Osteocyte (in vitro differentiated cells): ENCODE data around the gene ZNF343. TPM values are rescaled to one million over a fixed set of nuclear protein-coding genes. Genes with fewer than 3 reads are reported as not detected.

Experiments
- DNase-seq: peaks from one replicate; pipeline ENCODE4 v3.0.0; 2021; ENCODE audit warnings: mixed read lengths; ENCODE audit not compliant: unreplicated experiment; ENCODE audit errors: extremely low spot score
- H3K27ac Mint-ChIP-seq: one replicate; pipeline ENCODE4 v1.8.0; 2021; ENCODE audit warnings: mild to moderate bottlenecking, mixed read lengths; ENCODE audit not compliant: unreplicated experiment
- H3K27me3 Mint-ChIP-seq: one replicate; pipeline ENCODE4 v1.8.0; 2021; ENCODE audit warnings: mixed read lengths; ENCODE audit not compliant: unreplicated experiment
- H3K36me3 Mint-ChIP-seq: one replicate; pipeline ENCODE4 v1.8.0; 2021; ENCODE audit warnings: mixed read lengths; ENCODE audit not compliant: unreplicated experiment
- H3K4me1 Mint-ChIP-seq: one replicate; pipeline ENCODE4 v1.8.0; 2021; ENCODE audit warnings: mixed read lengths; ENCODE audit not compliant: unreplicated experiment
- H3K4me3 Mint-ChIP-seq: one replicate; pipeline ENCODE4 v1.8.0; 2021; ENCODE audit warnings: mild to moderate bottlenecking, moderate library complexity, mixed read lengths; ENCODE audit not compliant: unreplicated experiment
- H3K9me3 Mint-ChIP-seq: one replicate; pipeline ENCODE4 v1.8.0; 2021; ENCODE audit warnings: mixed read lengths; ENCODE audit not compliant: unreplicated experiment
- total RNA-seq: library from RNA; stranded (reverse); gene quantifications from 2 replicates; pipeline ENCODE4 v1.2.1, GENCODE V29; 2021
- TF ChIP-seq, protein P1 (sequence below): fragments of 200-600 bp; sonication (generic); IDR thresholded peaks from 2 replicates; pipeline ENCODE4 v1.5.0; 2021; ENCODE audit warnings: antibody characterized with exemption, mild to moderate bottlenecking, moderate library complexity

Gene ZNF343
- total RNA-seq, 1 donor from 2014 or later = 11.4 TPM

DNA sequence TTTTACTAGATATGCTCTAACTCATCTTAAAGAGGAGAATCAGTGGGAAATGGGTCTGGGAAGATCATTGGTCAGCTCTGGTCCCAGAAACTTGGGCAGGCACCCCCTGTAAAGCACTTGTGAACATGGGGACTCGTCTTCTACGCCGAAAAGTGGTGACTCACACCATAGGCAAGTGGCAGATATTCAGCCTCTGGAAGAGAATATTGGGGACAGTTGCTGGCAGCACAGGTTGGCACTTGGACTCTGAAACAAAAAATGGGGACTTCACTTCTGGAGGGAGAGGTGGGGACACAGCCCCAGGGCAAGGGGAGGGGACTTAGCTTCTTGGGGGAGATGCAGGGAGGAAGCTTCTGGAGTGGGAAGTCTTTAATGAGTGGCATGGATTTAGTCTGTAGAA lies 11.9 kb upstream of the ZNF343 start:
- H3K4me3 Mint-ChIP-seq = no peak overlapping the region
- DNase-seq = no peak
- TF ChIP-seq, protein P1, sequence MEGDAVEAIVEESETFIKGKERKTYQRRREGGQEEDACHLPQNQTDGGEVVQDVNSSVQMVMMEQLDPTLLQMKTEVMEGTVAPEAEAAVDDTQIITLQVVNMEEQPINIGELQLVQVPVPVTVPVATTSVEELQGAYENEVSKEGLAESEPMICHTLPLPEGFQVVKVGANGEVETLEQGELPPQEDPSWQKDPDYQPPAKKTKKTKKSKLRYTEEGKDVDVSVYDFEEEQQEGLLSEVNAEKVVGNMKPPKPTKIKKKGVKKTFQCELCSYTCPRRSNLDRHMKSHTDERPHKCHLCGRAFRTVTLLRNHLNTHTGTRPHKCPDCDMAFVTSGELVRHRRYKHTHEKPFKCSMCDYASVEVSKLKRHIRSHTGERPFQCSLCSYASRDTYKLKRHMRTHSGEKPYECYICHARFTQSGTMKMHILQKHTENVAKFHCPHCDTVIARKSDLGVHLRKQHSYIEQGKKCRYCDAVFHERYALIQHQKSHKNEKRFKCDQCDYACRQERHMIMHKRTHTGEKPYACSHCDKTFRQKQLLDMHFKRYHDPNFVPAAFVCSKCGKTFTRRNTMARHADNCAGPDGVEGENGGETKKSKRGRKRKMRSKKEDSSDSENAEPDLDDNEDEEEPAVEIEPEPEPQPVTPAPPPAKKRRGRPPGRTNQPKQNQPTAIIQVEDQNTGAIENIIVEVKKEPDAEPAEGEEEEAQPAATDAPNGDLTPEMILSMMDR = no peak
- H3K36me3 Mint-ChIP-seq = no peaks in the 10 kb centered on the region
- H3K27me3 Mint-ChIP-seq = no peaks in the 10 kb centered on the region
- no peak overlapping the region for H3K27ac Mint-ChIP-seq
- no peaks in the 10 kb centered on the region for H3K9me3 Mint-ChIP-seq
- peaks cover 23% of the 10 kb centered on the region for H3K4me1 Mint-ChIP-seq

DNA sequence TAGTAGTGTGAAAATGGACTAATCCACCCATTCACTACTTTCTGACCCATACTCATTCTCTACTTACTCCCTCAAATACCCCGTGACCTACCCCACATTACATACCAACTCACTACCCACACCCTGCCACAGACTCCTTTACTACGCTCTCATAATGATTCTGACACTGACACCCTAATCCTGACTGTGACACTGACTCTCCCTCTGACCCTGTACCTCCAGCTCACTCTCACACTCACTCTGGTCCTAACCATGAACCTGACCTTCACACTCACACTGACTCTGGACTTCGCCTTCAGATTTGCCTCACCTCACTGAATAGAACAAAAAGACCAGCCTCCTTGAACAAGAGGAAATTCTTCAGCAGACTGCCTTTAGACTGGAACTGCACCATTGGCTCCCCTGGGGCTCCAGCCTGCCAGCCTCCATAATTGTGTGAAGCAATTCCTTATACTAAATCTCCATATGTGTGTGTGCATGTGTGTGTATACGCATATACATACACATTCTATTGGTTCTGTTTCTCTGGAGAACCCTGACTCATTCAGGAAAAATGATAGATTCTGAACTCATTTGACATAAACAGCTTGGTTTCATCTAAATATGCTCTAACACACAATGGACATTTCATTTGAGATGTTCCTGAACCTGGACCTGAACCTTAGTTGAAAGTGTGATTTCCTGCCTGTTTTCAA lies 10.5 kb upstream of the ZNF343 start:
- H3K27ac Mint-ChIP-seq = peak overlapping the region; percentile 48
- TF ChIP-seq, protein P1 = no peak
- H3K4me3 Mint-ChIP-seq = no peak overlapping the region
- no peaks in the 10 kb centered on the region for H3K36me3 Mint-ChIP-seq
- no peak for DNase-seq
- H3K9me3 Mint-ChIP-seq = no peaks in the 10 kb centered on the region
- H3K27me3 Mint-ChIP-seq = no peaks in the 10 kb centered on the region
- H3K4me1 Mint-ChIP-seq = peaks cover 17% of the 10 kb centered on the region

DNA sequence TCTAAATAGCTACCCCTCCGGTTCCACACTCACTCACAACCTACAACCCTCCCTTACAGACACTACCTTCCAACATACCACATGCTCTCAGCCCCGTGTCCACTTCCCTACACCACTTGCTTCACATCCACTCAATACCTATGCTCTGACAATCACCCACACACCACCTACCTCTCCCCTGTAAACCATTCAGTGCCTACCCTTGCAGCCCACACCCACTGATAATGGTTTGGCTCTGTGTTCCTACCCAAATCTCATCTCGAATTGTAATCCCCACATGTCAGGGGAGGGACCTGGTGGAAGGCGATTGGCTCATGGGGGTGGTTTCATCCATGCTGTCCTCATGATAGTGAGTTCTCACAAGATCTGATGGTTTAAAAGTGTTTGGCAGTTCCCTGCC lies 9.8 kb upstream of the ZNF343 start:
- Mint-ChIP-seq H3K27me3 (peaks cover 3% of the 10 kb centered on the region), H3K36me3 (no peaks in the 10 kb centered on the region), H3K4me3 (no peak overlapping the region), H3K4me1 (peaks cover 14% of the 10 kb centered on the region), H3K9me3 (no peaks in the 10 kb centered on the region), H3K27ac (no peak overlapping the region)
- TF ChIP-seq, protein P1 = no peak
- DNase-seq = no peak

DNA sequence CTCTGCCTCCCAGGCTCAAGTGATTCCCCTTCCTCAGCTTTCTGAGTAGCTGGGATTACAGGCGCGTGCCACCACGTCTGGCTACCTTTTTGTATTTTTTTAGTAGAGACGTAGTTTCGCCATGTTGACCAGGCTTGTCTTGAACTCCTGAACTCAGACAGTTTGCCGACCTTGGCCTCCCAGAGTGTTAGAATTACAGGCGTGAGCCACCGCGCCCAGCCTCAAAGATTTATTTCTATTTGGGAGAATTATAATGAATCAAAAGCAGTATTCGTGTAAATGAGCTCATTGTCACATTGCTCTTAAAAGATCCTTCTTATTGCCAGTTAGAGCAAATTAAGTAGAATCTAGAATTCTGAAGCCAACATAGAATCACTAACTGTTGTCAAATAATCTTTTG lies 9.4 kb upstream of the ZNF343 start:
- Mint-ChIP-seq H3K27me3 (peaks cover 4% of the 10 kb centered on the region), H3K4me3 (no peak overlapping the region)

DNA sequence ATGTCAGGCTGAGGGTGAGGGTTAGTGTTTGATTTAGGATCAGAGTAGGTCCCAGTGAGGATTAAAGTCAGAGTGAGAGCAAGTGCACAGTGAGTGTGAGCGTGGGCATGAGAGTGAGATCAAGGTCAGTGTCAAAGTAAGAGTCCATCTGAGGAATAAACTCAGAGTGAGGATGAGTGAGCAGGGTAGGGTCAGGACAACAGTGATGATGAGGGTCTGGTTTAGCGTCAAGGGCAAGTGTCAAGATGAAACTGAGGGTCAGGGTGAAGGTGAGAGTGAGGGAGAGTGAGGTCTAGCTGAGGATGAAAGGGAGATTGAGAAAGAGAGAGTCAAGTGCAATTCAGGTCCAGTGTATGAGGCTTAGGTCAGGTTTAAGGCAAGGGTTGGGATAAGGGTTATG lies 7.7 kb upstream of the ZNF343 start:
- Mint-ChIP-seq H3K36me3 (no peaks in the 10 kb centered on the region), H3K4me1 (peaks cover 12% of the 10 kb centered on the region), H3K27me3 (peaks cover 4% of the 10 kb centered on the region), H3K27ac (no peak overlapping the region), H3K4me3 (no peak overlapping the region), H3K9me3 (no peaks in the 10 kb centered on the region)
- TF ChIP-seq, protein P1 = no peak
- DNase-seq = no peak

More for the DNA sequence above, 9.4 kb upstream of the ZNF343 start:
- no peak for DNase-seq
- Mint-ChIP-seq H3K27ac (no peak overlapping the region), H3K36me3 (no peaks in the 10 kb centered on the region), H3K9me3 (no peaks in the 10 kb centered on the region), H3K4me1 (peaks cover 14% of the 10 kb centered on the region)
- TF ChIP-seq, protein P1 = no peak
